ENCODE results near the gene SECISBP2. TPM values are rescaled to one million over a fixed set of nuclear protein-coding genes. Genes with fewer than 3 reads are reported as not detected.

SECISBP2 gene
- total RNA-seq, 1 donor from 2014 or later: 51.1 TPM

- Histone ChIP-seq H3K4me1 (peaks cover 33% of the 10 kb centered on the region), H3K9me3 (no peaks in the 10 kb centered on the region), H3K27me3 (no peaks in the 10 kb centered on the region), H3K27ac (no peak overlapping the region), H3K4me3 (no peak overlapping the region), H3K36me3 (no peaks in the 10 kb centered on the region)
- DNase-seq (ENCODE audit: extremely low spot score in 2 of 2): no peak
- intact Hi-C loops (cut with DNase I): no loop called here
- TF ChIP-seq POLR2AphosphoS5 (IDR thresholded peaks at IDR 0.05; ENCODE audit: insufficient read depth in 1 of 2, low read depth in 1 of 2) (no peak), POLR2A (IDR thresholded peaks at IDR 0.05) (no peak)
- TF ChIP-seq, protein P1, sequence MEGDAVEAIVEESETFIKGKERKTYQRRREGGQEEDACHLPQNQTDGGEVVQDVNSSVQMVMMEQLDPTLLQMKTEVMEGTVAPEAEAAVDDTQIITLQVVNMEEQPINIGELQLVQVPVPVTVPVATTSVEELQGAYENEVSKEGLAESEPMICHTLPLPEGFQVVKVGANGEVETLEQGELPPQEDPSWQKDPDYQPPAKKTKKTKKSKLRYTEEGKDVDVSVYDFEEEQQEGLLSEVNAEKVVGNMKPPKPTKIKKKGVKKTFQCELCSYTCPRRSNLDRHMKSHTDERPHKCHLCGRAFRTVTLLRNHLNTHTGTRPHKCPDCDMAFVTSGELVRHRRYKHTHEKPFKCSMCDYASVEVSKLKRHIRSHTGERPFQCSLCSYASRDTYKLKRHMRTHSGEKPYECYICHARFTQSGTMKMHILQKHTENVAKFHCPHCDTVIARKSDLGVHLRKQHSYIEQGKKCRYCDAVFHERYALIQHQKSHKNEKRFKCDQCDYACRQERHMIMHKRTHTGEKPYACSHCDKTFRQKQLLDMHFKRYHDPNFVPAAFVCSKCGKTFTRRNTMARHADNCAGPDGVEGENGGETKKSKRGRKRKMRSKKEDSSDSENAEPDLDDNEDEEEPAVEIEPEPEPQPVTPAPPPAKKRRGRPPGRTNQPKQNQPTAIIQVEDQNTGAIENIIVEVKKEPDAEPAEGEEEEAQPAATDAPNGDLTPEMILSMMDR (IDR thresholded peaks at IDR 0.05): no peak
Observed at GRCh38 chr9:89314955-89315354, 3.3 kb upstream of the SECISBP2 start.

DNA sequence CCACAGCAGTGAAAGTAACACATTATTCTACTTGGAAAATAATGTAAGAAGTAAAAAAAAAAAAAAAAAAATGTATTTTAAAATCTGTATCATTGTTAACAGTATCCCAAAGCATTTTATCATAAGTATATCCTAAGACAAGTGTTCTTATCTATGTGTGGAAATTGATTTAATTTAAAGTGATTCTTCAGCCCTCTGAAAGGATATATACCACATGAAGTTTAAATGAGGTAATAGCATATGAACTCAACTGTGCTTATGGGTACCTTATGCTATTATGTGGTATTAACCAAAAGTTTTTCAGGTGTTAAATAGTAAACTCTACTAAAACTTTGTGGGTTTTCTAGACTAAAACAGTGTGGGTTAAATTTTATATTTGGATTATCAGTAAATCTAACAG lies 2.8 kb upstream of the SECISBP2 start:
- Histone ChIP-seq H3K27ac (no peak overlapping the region), H3K4me1 (peaks cover 36% of the 10 kb centered on the region), H3K4me3 (no peak overlapping the region), H3K9me3 (no peaks in the 10 kb centered on the region), H3K27me3 (no peaks in the 10 kb centered on the region), H3K36me3 (peaks cover 0 to 4% of the 10 kb centered on the region in 2 donors)
- TF ChIP-seq, protein P1 (IDR thresholded peaks at IDR 0.05): no peak
- no peak for TF ChIP-seq POLR2AphosphoS5 (IDR thresholded peaks at IDR 0.05; ENCODE audit: insufficient read depth in 1 of 2, low read depth in 1 of 2)
- TF ChIP-seq POLR2A (IDR thresholded peaks at IDR 0.05): no peak
- intact Hi-C loops (cut with DNase I): no loop called here
- DNase-seq (ENCODE audit: extremely low spot score in 2 of 2): no peak

- no peaks in the 10 kb centered on the region for H3K9me3 ChIP-seq
- peaks cover 0 to 4% of the 10 kb centered on the region in 2 donors for H3K36me3 ChIP-seq
- H3K4me3 ChIP-seq: no peak overlapping the region
- H3K4me1 ChIP-seq: peaks cover 35% of the 10 kb centered on the region
- peak overlapping the region; percentile 98 for H3K27ac ChIP-seq
- H3K27me3 ChIP-seq: no peaks in the 10 kb centered on the region
- DNase-seq (ENCODE audit: extremely low spot score in 2 of 2): no peak
- intact Hi-C loops (cut with DNase I): no loop called here
- TF ChIP-seq POLR2A (IDR thresholded peaks at IDR 0.05): no peak
- TF ChIP-seq POLR2AphosphoS5 (IDR thresholded peaks at IDR 0.05; ENCODE audit: insufficient read depth in 1 of 2, low read depth in 1 of 2): no peak
- TF ChIP-seq, protein P1 (IDR thresholded peaks at IDR 0.05): no peak
Observed at GRCh38 chr9:89317282-89317681, 1.0 kb upstream of the SECISBP2 start.

GRCh38 chr9:89319015-89319905 lies 960 bp downstream of the SECISBP2 start:
- Histone ChIP-seq H3K9me3 (no peaks in the 10 kb centered on the region), H3K27ac (peak overlapping the region; percentile 98), H3K4me1 (peaks cover 49% of the 10 kb centered on the region), H3K27me3 (no peaks in the 10 kb centered on the region), H3K36me3 (peaks cover 0 to 4% of the 10 kb centered on the region in 2 donors), H3K4me3 (peak overlapping the region; percentile 58 to 66)
- peak in 1 of 2 donors; percentile 76 for TF ChIP-seq POLR2AphosphoS5 (IDR thresholded peaks at IDR 0.05; ENCODE audit: insufficient read depth in 1 of 2, low read depth in 1 of 2)
- TF ChIP-seq, protein P1 (IDR thresholded peaks at IDR 0.05): peak in 1 of 3 experiments; percentile 1
- no peak for TF ChIP-seq POLR2A (IDR thresholded peaks at IDR 0.05)
- intact Hi-C loops (cut with DNase I): no loop called here
- DNase-seq (ENCODE audit: extremely low spot score in 2 of 2): no peak

- intact Hi-C loops (cut with DNase I): no loop called here
- H3K27me3 ChIP-seq: no peaks in the 10 kb centered on the region
- no peak for DNase-seq (ENCODE audit: extremely low spot score in 2 of 2)
- no peak overlapping the region for H3K4me3 ChIP-seq
- TF ChIP-seq POLR2AphosphoS5 (IDR thresholded peaks at IDR 0.05; ENCODE audit: insufficient read depth in 1 of 2, low read depth in 1 of 2): no peak
- TF ChIP-seq, protein P1 (IDR thresholded peaks at IDR 0.05): no peak
- TF ChIP-seq POLR2A (IDR thresholded peaks at IDR 0.05): no peak
- H3K9me3 ChIP-seq: no peaks in the 10 kb centered on the region
- peaks cover 0 to 26% of the 10 kb centered on the region in 2 donors for H3K36me3 ChIP-seq
- H3K4me1 ChIP-seq: peaks cover 41% of the 10 kb centered on the region
- H3K27ac ChIP-seq: no peak overlapping the region
Observed at GRCh38 chr9:89323390-89323789, 5.1 kb downstream of the SECISBP2 start.
